Measurements from ENCODE around the gene SPON1.

DNA sequence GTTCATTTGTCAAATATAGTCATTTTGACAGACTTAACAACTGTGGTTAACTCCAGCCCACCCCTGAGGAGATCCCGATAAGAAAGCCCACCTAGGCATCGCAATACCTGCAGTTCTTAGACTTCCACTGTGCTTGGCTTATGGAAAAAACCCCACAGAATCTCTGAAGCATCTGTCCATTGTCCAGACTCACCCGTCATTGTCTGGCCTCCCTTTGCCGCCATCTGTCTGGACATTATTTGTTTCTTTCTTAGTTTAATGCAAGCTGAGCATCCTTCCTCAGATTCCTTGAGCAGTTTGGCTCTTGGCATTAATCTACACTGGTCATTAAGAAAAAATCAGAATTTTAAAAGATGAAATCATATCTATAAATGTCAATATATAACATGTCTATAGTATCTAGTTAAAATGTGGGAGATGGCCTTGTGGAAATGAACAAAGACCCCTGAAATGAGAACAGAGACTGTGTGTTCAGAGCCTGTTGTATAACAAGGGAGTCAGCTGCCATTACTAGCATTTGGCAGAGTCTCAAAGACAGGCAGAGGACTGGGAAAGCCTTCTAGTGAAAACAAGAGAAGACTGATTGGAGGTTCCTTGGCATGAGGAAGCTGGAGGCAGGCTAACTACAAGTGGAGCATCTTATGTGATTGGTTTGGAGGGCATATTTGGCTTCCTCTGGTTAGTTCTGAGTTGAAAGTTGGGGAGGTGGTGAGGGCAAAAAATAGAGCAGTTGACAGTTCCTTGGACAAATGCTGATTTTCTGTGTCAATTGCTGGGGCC, 80.4 kb downstream of the SPON1 start:
- TF ChIP-seq JUND (IDR thresholded peaks at IDR 0.05; ENCODE audit: low read depth, low read length) (no peak), SIN3A (IDR thresholded peaks at IDR 0.05; ENCODE audit: low read depth, low read length) (no peak), ETV6 (conservative IDR thresholded peaks at IDR 0.05 in 1 of 2, IDR thresholded peaks at IDR 0.05 in 1 of 2; ENCODE audit: borderline replicate concordance in 1 of 2, low read depth in 1 of 2) (no peak), FOS (IDR thresholded peaks at IDR 0.05; ENCODE audit: borderline replicate concordance, extremely low read depth, insufficient read length) (no peak)
